Ascending aorta (tissue), 2 donors: Measurements from ENCODE around the gene DNAH14. TPM values are rescaled to one million over a fixed set of nuclear protein-coding genes. Genes with fewer than 3 reads are reported as not detected.

Experiments used
- DNase-seq, 2 donors: peaks; one replicate each; pipeline ENCODE4 v3.0.0-alpha.2; 2019; ENCODE audit warnings: low spot score in 2 of 2
- H3K27ac ChIP-seq, 2 donors: fragments of 200-600 bp; sonication (generic); one replicate each; pipeline ENCODE4 v1.5.1; 2016 to 2017; ENCODE audit warnings: mild to moderate bottlenecking in 1 of 2
- H3K27me3 ChIP-seq: fragments of 200-600 bp; sonication (generic); one replicate; pipeline ENCODE4 v1.5.1; 2017
- H3K36me3 ChIP-seq, 2 donors: fragments of 200-600 bp; sonication (generic); one replicate each; pipeline ENCODE4 v1.5.1; 2016
- H3K4me1 ChIP-seq, 2 donors: fragments of 200-600 bp; sonication (generic); one replicate each; pipeline ENCODE4 v1.5.1; 2016 to 2017; ENCODE audit warnings: mild to moderate bottlenecking in 1 of 2
- H3K4me3 ChIP-seq, 2 donors: fragments of 200-600 bp; sonication (generic); one replicate each; pipeline ENCODE4 v1.5.1; 2016 to 2017; ENCODE audit warnings: mild to moderate bottlenecking in 1 of 2
- H3K9me3 ChIP-seq, 2 donors: fragments of 200-600 bp; sonication (generic); one replicate each; pipeline ENCODE4 v1.5.1; 2016
- CTCF ChIP-seq, 3 experiments: fragments of 200-600 bp in 2 of 3; fragments of 450-650 bp in 1 of 3; sonication (generic) in 2 of 3; IDR thresholded peaks; one replicate each; pipeline ENCODE4 v1.5.1; 2016 to 2019; ENCODE audit warnings: antibody characterized with exemption in 3 of 3, mild to moderate bottlenecking in 1 of 3, moderate library complexity in 1 of 3
- intact Hi-C: fragments of 100-400 bp; cut with DNase I; formaldehyde crosslinking; loops from one replicate; pipeline ENCODE4 v1.15.1; 2023
- total RNA-seq: library from RNA; depleted of rRNA; stranded (reverse); fragments of >200 nt; gene quantifications from one replicate; pipeline ENCODE4 v1.1.0, GENCODE V29; 2016

The DNAH14 gene
- total RNA-seq, 1 donor from 2014 or later, result 1.4 TPM

- no peak for TF ChIP-seq CTCF (IDR thresholded peaks at IDR 0.05)
- H3K27ac ChIP-seq, result no peak overlapping the region
- no peaks in the 10 kb centered on the region for H3K36me3 ChIP-seq
- no peak for DNase-seq
- H3K4me1 ChIP-seq, result no peaks in the 10 kb centered on the region
- H3K9me3 ChIP-seq, result no peaks in the 10 kb centered on the region
- intact Hi-C loops, result no loop called here
- H3K4me3 ChIP-seq, result no peak overlapping the region
- no peaks in the 10 kb centered on the region for H3K27me3 ChIP-seq
Observed at GRCh38 chr1:225250432-225250831, 321.0 kb downstream of the DNAH14 start.

- intact Hi-C loops, result no loop called here
- H3K4me3 ChIP-seq, result no peak overlapping the region
- DNase-seq, result no peak
- TF ChIP-seq CTCF (IDR thresholded peaks at IDR 0.05), result no peak
- H3K36me3 ChIP-seq, result no peaks in the 10 kb centered on the region
- H3K4me1 ChIP-seq, result no peaks in the 10 kb centered on the region
- no peaks in the 10 kb centered on the region for H3K9me3 ChIP-seq
- H3K27me3 ChIP-seq, result no peaks in the 10 kb centered on the region
- no peak overlapping the region for H3K27ac ChIP-seq
Observed at GRCh38 chr1:225253173-225253572, 323.7 kb downstream of the DNAH14 start.

- intact Hi-C loops, result no loop called here
- Histone ChIP-seq H3K4me1 (no peaks in the 10 kb centered on the region), H3K4me3 (no peak overlapping the region), H3K9me3 (no peaks in the 10 kb centered on the region), H3K27me3 (no peaks in the 10 kb centered on the region), H3K27ac (no peak overlapping the region), H3K36me3 (no peaks in the 10 kb centered on the region)
- DNase-seq, result no peak
- TF ChIP-seq CTCF (IDR thresholded peaks at IDR 0.05), result no peak
Observed at GRCh38 chr1:225253784-225254183, 324.3 kb downstream of the DNAH14 start.

- TF ChIP-seq CTCF (IDR thresholded peaks at IDR 0.05), result no peak
- no peak overlapping the region for H3K4me3 ChIP-seq
- no peaks in the 10 kb centered on the region for H3K27me3 ChIP-seq
- intact Hi-C loops, result no loop called here
- H3K27ac ChIP-seq, result no peak overlapping the region
- no peaks in the 10 kb centered on the region for H3K4me1 ChIP-seq
- no peak for DNase-seq
- H3K36me3 ChIP-seq, result no peaks in the 10 kb centered on the region
- no peaks in the 10 kb centered on the region for H3K9me3 ChIP-seq
Observed at GRCh38 chr1:225254676-225255075, 325.2 kb downstream of the DNAH14 start.

GRCh38 chr1:225257081-225257480, 327.6 kb downstream of the DNAH14 start:
- TF ChIP-seq CTCF (IDR thresholded peaks at IDR 0.05), result no peak
- Histone ChIP-seq H3K9me3 (peaks cover 0 to 4% of the 10 kb centered on the region in 2 donors), H3K27me3 (no peaks in the 10 kb centered on the region), H3K27ac (no peak overlapping the region), H3K4me1 (no peaks in the 10 kb centered on the region), H3K4me3 (no peak overlapping the region), H3K36me3 (no peaks in the 10 kb centered on the region)
- no peak for DNase-seq
- intact Hi-C loops, result no loop called here

- no peaks in the 10 kb centered on the region for H3K27me3 ChIP-seq
- H3K4me1 ChIP-seq, result no peaks in the 10 kb centered on the region
- no peak overlapping the region for H3K27ac ChIP-seq
- H3K4me3 ChIP-seq, result no peak overlapping the region
- no peaks in the 10 kb centered on the region for H3K36me3 ChIP-seq
- no peak for DNase-seq
- TF ChIP-seq CTCF (IDR thresholded peaks at IDR 0.05), result no peak
- peaks cover 0 to 4% of the 10 kb centered on the region in 2 donors for H3K9me3 ChIP-seq
- intact Hi-C loops, result no loop called here
Observed at GRCh38 chr1:225258811-225259210, 329.3 kb downstream of the DNAH14 start.
